ENCODE results near the gene INPP5J.

Gene INPP5J

GRCh38 chr22:31143537-31143936 is 20.8 kb downstream of the INPP5J start:
- H3K9ac ChIP-seq, result no peak overlapping the region
- H3K9me3 ChIP-seq (ENCODE audit: control insufficient read depth, low read length), result no peaks in the 10 kb centered on the region
- H3K27ac ChIP-seq, result peak overlapping the region; percentile 66
- no peaks in the 10 kb centered on the region for H3K79me2 ChIP-seq
- peak overlapping the region; percentile 70 for H2AFZ ChIP-seq
- no peaks in the 10 kb centered on the region for H3K27me3 ChIP-seq (ENCODE audit: control insufficient read depth, insufficient read depth, low read length)
- H3K4me3 ChIP-seq (ENCODE audit: low read depth, low read length), result no peak overlapping the region
- H3K4me2 ChIP-seq (ENCODE audit: low read length), result no peak overlapping the region
- no peaks in the 10 kb centered on the region for H3K36me3 ChIP-seq (ENCODE audit: control insufficient read depth, insufficient read depth, low read length)
- TF ChIP-seq CTCF (IDR thresholded peaks at IDR 0.05), result no peak
- peaks cover 25% of the 10 kb centered on the region for H3K4me1 ChIP-seq

DNA sequence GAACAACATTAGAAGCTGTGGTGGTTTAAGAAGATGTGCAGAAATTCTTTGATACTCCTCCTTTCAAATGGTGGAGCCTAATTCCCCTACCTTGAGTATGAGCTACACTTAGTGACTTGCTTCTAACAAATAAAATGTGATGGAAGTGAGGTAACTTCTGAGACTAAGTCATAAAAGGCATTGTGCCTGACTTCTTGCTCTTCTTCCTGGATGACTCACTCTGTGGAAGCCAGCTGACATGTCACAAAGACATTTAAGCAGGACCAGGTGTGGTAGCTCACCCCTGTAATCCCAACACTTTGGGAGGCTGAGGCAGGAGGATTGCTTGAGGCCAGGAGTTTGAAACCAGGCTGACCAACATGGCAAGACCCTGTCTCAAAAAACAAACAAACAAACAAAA is 21.5 kb downstream of the INPP5J start:
- Histone ChIP-seq H3K9me3 (ENCODE audit: control insufficient read depth, low read length) (no peaks in the 10 kb centered on the region), H3K27ac (no peak overlapping the region), H3K4me2 (ENCODE audit: low read length) (no peak overlapping the region), H3K36me3 (ENCODE audit: control insufficient read depth, insufficient read depth, low read length) (no peaks in the 10 kb centered on the region), H3K79me2 (no peaks in the 10 kb centered on the region), H3K9ac (no peak overlapping the region), H3K27me3 (ENCODE audit: control insufficient read depth, insufficient read depth, low read length) (no peaks in the 10 kb centered on the region), H3K4me1 (peaks cover 31% of the 10 kb centered on the region), H2AFZ (peak overlapping the region; percentile 70), H3K4me3 (ENCODE audit: low read depth, low read length) (no peak overlapping the region)
- TF ChIP-seq CTCF (IDR thresholded peaks at IDR 0.05), result no peak

GRCh38 chr22:31148488-31148887 is 25.7 kb downstream of the INPP5J start:
- no peak overlapping the region for H3K9ac ChIP-seq
- no peaks in the 10 kb centered on the region for H3K36me3 ChIP-seq (ENCODE audit: control insufficient read depth, insufficient read depth, low read length)
- H3K9me3 ChIP-seq (ENCODE audit: control insufficient read depth, low read length), result no peaks in the 10 kb centered on the region
- peak overlapping the region; percentile 89 for H2AFZ ChIP-seq
- no peak overlapping the region for H3K4me3 ChIP-seq (ENCODE audit: low read depth, low read length)
- no peaks in the 10 kb centered on the region for H3K27me3 ChIP-seq (ENCODE audit: control insufficient read depth, insufficient read depth, low read length)
- no peak for TF ChIP-seq CTCF (IDR thresholded peaks at IDR 0.05)
- H3K27ac ChIP-seq, result peak overlapping the region; percentile 81
- H3K4me1 ChIP-seq, result peaks cover 13% of the 10 kb centered on the region
- no peaks in the 10 kb centered on the region for H3K79me2 ChIP-seq
- H3K4me2 ChIP-seq (ENCODE audit: low read length), result no peak overlapping the region

- Histone ChIP-seq H3K4me2 (ENCODE audit: low read length) (no peak overlapping the region), H3K4me3 (ENCODE audit: low read depth, low read length) (no peak overlapping the region), H3K4me1 (peaks cover 9% of the 10 kb centered on the region), H2AFZ (peak overlapping the region; percentile 89), H3K36me3 (ENCODE audit: control insufficient read depth, insufficient read depth, low read length) (no peaks in the 10 kb centered on the region), H3K79me2 (no peaks in the 10 kb centered on the region), H3K27me3 (ENCODE audit: control insufficient read depth, insufficient read depth, low read length) (no peaks in the 10 kb centered on the region), H3K9me3 (ENCODE audit: control insufficient read depth, low read length) (no peaks in the 10 kb centered on the region), H3K27ac (peak overlapping the region; percentile 81), H3K9ac (no peak overlapping the region)
- peak; percentile 88 for TF ChIP-seq CTCF (IDR thresholded peaks at IDR 0.05)
Observed at GRCh38 chr22:31148953-31149627, 26.3 kb downstream of the INPP5J start.

DNA sequence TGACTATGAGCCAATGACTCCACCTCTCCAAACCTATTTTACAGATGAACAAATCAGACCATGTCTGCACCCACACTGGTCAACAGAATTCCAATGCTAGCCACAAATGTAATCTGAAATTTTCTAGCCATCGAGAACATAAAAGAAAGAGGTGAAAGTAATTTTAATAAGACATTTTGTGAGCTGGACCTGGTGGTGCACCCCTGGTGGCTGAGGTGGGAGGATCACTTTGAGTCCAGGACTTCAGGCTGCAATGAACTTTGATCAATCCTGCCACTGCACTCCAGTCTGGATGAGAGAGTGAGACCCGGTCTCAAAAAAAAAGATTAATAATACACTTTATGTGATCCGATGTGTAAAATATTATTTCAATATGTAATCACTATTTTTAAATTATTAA is 27.8 kb downstream of the INPP5J start:
- H3K4me1 ChIP-seq, result peaks cover 9% of the 10 kb centered on the region
- no peak for TF ChIP-seq CTCF (IDR thresholded peaks at IDR 0.05)

More for the DNA sequence above, 27.8 kb downstream of the INPP5J start:
- Histone ChIP-seq H3K9me3 (ENCODE audit: control insufficient read depth, low read length) (no peaks in the 10 kb centered on the region), H3K27me3 (ENCODE audit: control insufficient read depth, insufficient read depth, low read length) (no peaks in the 10 kb centered on the region), H3K27ac (no peak overlapping the region), H3K36me3 (ENCODE audit: control insufficient read depth, insufficient read depth, low read length) (no peaks in the 10 kb centered on the region), H3K79me2 (no peaks in the 10 kb centered on the region), H3K4me3 (ENCODE audit: low read depth, low read length) (no peak overlapping the region), H2AFZ (no peak overlapping the region), H3K9ac (no peak overlapping the region), H3K4me2 (ENCODE audit: low read length) (no peak overlapping the region)

All from parathyroid adenoma (tissue), 2 donors.